SH-SY5Y (cell line): ENCODE results near the gene HDAC10.

ENCODE experiments used
- GATA2 ChIP-seq: IDR thresholded peaks from 2 replicates; pipeline ENCODE4 v1.6.1; 2011; ENCODE audit warnings: mild to moderate bottlenecking, low read depth, low read length
- GATA3 ChIP-seq: IDR thresholded peaks from 2 replicates; pipeline ENCODE4 v1.6.1; 2011; ENCODE audit warnings: low read depth, mild to moderate bottlenecking, low read length, moderate library complexity

DNA sequence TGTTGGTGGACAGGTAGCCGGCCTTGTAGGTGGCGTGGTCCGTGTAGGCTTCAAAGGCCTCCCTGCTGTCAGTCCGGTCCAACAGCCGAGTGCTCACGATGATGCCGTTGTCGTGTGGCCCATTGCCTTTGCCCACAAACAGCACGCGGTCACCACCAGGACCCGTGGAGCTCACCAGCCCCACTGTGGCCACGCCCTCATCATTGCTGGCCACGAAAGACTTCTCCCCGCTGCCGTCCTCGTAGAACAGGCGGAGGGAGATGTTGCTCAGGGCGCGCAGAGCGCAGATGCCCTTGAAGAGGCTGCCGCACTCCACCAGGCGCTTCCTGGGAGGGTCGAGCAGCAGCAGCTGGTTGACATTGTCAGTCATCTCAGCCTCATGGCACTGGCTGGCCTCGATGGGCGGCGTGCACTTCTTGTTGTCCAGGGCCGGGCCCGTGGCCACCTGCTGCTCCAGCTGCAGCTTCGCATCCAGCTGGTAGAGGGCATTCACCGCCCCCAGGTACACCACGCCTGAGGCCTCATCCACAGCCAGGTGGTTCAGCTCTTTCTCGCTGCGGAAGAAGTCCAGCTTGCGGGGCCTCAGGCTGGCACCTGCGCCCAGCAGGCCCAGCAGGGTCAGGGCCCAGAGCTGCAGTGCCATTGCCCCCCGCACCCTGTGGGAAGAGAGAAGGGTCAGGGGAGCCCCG is 39.0 kb upstream of the HDAC10 start:
- TF ChIP-seq GATA3 (no peak), GATA2 (no peak)
